Urothelium cell line (cell line): ENCODE data around the gene DNAJB5.
"Not testable (repeated sequence)": the region's sequence is repeated elsewhere in the genome, so short reads cannot be mapped to it uniquely, and the experiment has no call there.

ENCODE experiments used
- DNase-seq: peaks from one replicate; pipeline ENCODE4 v3.0.0; 2011; ENCODE audit warnings: low spot score, mixed read lengths
- FAIRE-seq: peaks from 2 replicates; lab custom pipeline; 2011; peaks lifted over from hg19 to GRCh38; lab: Jason Lieb, UNC

DNAJB5 gene

GRCh38 chr9:34989003-34989945, at the start of gene DNAJB5:
DNAJB5 (plus strand) TSS chr9:34989745; CDS start chr9:34990631, 886 bp downstream.
- FAIRE-seq, result peak; percentile 91
- peak; percentile 98 for DNase-seq

GRCh38 chr9:34939989-34940388, 49.6 kb upstream of the DNAJB5 start:
- DNase-seq, FAIRE-seq: not testable (repeated sequence)

- DNase-seq, result no peak
- no peak for FAIRE-seq
These were observed 41.1 kb upstream of the DNAJB5 start for GRCh38 chr9:34948451-34948850.

- DNase-seq (no peak), FAIRE-seq (no peak)
These were observed 35.3 kb upstream of the DNAJB5 start for GRCh38 chr9:34954225-34954624.

- not testable (repeated sequence) for FAIRE-seq, DNase-seq
These were observed 33.5 kb upstream of the DNAJB5 start for GRCh38 chr9:34956066-34956465.

- FAIRE-seq, result no peak
These were observed 32.9 kb upstream of the DNAJB5 start for GRCh38 chr9:34956648-34957047.

GRCh38 chr9:34957492-34958410, 31.8 kb upstream of the DNAJB5 start, which contains the start of gene PHF24:
PHF24 (plus strand) TSS chr9:34958285; CDS start chr9:34971299, 13,014 bp downstream.
- DNase-seq, result peak; percentile 64
- FAIRE-seq, result no peak

More at GRCh38 chr9:34956648-34957047, 32.9 kb upstream of the DNAJB5 start:
- DNase-seq, result no peak

GRCh38 chr9:34958411-34958982, 31.0 kb upstream of the DNAJB5 start:
- peak; percentile 62 for FAIRE-seq
- no peak for DNase-seq

- FAIRE-seq (no peak), DNase-seq (no peak)
These were observed 30.1 kb upstream of the DNAJB5 start for GRCh38 chr9:34959461-34959860.

- DNase-seq (peak; percentile 24), FAIRE-seq (no peak)
These were observed 27.7 kb upstream of the DNAJB5 start for GRCh38 chr9:34961574-34962490.

GRCh38 chr9:34962546-34962945, 27.0 kb upstream of the DNAJB5 start:
- FAIRE-seq (no peak), DNase-seq (no peak)

- DNase-seq, result no peak
- no peak for FAIRE-seq
These were observed 26.0 kb upstream of the DNAJB5 start for GRCh38 chr9:34963552-34963951.

- FAIRE-seq (no peak), DNase-seq (no peak)
These were observed 25.1 kb upstream of the DNAJB5 start for GRCh38 chr9:34964458-34964857.

- DNase-seq (no peak), FAIRE-seq (no peak)
These were observed 18.3 kb upstream of the DNAJB5 start for GRCh38 chr9:34971146-34971811.

- FAIRE-seq, result no peak
- DNase-seq, result no peak
These were observed 14.9 kb upstream of the DNAJB5 start for GRCh38 chr9:34974664-34975063.

GRCh38 chr9:34976441-34976840, 13.1 kb upstream of the DNAJB5 start:
- no peak for FAIRE-seq

GRCh38 chr9:34976992-34977391, 12.6 kb upstream of the DNAJB5 start:
- DNase-seq (no peak), FAIRE-seq (no peak)

More at GRCh38 chr9:34976441-34976840, 13.1 kb upstream of the DNAJB5 start:
- DNase-seq, result no peak

- FAIRE-seq (no peak), DNase-seq (no peak)
These were observed 9.3 kb upstream of the DNAJB5 start for GRCh38 chr9:34980181-34980761.

GRCh38 chr9:34982361-34982760, 7.2 kb upstream of the DNAJB5 start:
- no peak for DNase-seq
- no peak for FAIRE-seq
